ENCODE data around the gene TYMP.

TYMP gene

DNA sequence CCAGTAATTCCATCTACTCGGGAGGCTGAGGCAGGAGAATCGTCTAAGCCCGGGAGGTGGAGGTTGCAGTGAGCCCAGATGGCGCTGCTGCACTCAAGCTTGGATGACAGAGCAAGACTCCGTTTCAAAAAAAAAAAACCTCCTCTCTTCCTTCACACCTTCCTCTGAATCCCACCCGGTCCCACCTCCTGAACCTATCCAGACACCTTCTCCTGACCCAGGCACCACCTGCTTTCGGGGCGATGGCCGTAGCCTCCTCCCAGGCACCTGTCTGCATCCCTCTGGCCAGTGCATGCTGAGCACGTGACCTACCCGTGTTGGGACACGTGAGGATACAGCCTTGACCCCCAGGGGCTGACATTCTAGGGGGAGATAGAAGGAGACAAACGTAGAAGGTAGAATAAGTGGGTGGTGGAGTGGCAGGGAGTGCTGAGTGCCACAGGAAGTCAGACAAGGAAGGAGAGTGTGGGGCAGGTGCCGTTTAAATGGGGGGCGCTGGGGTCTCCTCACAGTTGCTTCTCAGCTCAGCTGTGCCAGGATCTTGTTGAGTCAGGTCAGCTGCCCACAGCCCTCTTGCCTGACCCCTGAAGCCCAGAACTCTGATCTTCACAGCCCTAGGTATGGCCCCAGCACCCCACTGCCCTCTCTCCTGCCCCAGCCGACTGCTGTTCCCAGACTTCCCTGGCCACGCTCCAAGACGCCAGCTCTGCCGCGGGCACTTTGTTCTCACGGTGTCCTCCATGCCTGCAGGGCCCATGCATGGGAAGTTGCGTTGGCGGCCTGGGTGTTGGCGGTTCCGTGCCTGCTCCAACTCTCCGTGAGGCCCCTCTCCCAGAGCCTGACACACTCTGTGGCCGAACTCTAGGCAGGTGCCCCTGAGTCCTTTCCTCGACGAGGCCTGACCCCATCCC, 44.3 kb downstream of the TYMP start:
- H3K36me3 ChIP-seq (ENCODE audit: control insufficient read depth in 2 of 2, insufficient read depth in 1 of 2, low read length in 2 of 2), result no peaks in the 10 kb centered on the region
- ChIA-PET CTCF (interaction anchor here (1.2 to 3.1 kb wide), 2 partner anchors 12 kb away, joined by 5 to 21 read pairs; no protein-coding TSS in a partner anchor), POLR2A (interaction anchor here (0.6 to 2.2 kb wide), 5 partner anchors 12 to 54 kb away, joined by 3 to 8 read pairs (median 4); partner anchors contain the start of genes LMF2 and NCAPH2)
- no peak overlapping the region for H3K4me3 ChIP-seq (ENCODE audit: low read depth, low read length)
- H3K27ac ChIP-seq (ENCODE audit: extremely low read depth, low read depth, low read length), result no peak overlapping the region
- H3K4me1 ChIP-seq (ENCODE audit: control insufficient read depth, insufficient read depth, low read length), result no peaks in the 10 kb centered on the region
- H3K9me3 ChIP-seq (ENCODE audit: control insufficient read depth, insufficient read depth, low read depth, low read length), result no peaks in the 10 kb centered on the region
- peak; percentile 42; the same call in 1 of the 2 replicates for TF ChIP-seq CTCF (tag by site-specific recombination; IDR thresholded peaks at IDR 0.05)
- TF ChIP-seq ZBTB17 (tag by site-specific recombination; IDR thresholded peaks at IDR 0.05), result 0 out of 2 replicates have a peak, but pooled peaks have one; percentile 23
- no peak for TF ChIP-seq ZNF146 (tag by site-specific recombination; IDR thresholded peaks at IDR 0.05)
- TF ChIP-seq ZFHX2 (tag by site-specific recombination; conservative IDR thresholded peaks at IDR 0.05), result 0 out of 2 replicates have a peak, but pooled peaks have one; percentile 8
- TF ChIP-seq ZXDB (tag by site-specific recombination; IDR thresholded peaks at IDR 0.05), result no peak

GRCh38 chr22:50483977-50484853, 45.6 kb downstream of the TYMP start:
- Histone ChIP-seq H3K36me3 (ENCODE audit: control insufficient read depth in 2 of 2, insufficient read depth in 1 of 2, low read length in 2 of 2) (no peaks in the 10 kb centered on the region), H3K4me3 (ENCODE audit: low read depth, low read length) (no peak overlapping the region), H3K4me1 (ENCODE audit: control insufficient read depth, insufficient read depth, low read length) (no peaks in the 10 kb centered on the region), H3K27ac (ENCODE audit: extremely low read depth, low read depth, low read length) (no peak overlapping the region), H3K9me3 (ENCODE audit: control insufficient read depth, insufficient read depth, low read depth, low read length) (no peaks in the 10 kb centered on the region)
- TF ChIP-seq ZNF777 (tag by site-specific recombination; IDR thresholded peaks at IDR 0.05; ENCODE audit: borderline replicate concordance), result no peak
- no peak for TF ChIP-seq ZNF266 (tag by site-specific recombination; IDR thresholded peaks at IDR 0.05; ENCODE audit: low read depth)
- TF ChIP-seq ZNF214 (tag by site-specific recombination; IDR thresholded peaks at IDR 0.05; ENCODE audit: borderline replicate concordance), result no peak
- no peak for TF ChIP-seq KLF16 (tag by site-specific recombination; IDR thresholded peaks at IDR 0.05)
- TF ChIP-seq KLF1 (tag by site-specific recombination; IDR thresholded peaks at IDR 0.05), result peak; percentile 30; the same call in 1 of the 2 replicates
- ChIA-PET CTCF (interaction anchor here (0.6 to 3.1 kb wide), 3 partner anchors 13 to 292 kb away, joined by 3 to 21 read pairs (median 5); no protein-coding TSS in a partner anchor), POLR2A (interaction anchor here (0.6 to 2.2 kb wide), 4 partner anchors 16 to 53 kb away, joined by 3 to 7 read pairs (median 4); partner anchors contain the start of genes LMF2 and NCAPH2)

- Histone ChIP-seq H3K36me3 (ENCODE audit: control insufficient read depth in 2 of 2, insufficient read depth in 1 of 2, low read length in 2 of 2) (no peaks in the 10 kb centered on the region), H3K4me1 (ENCODE audit: control insufficient read depth, insufficient read depth, low read length) (no peaks in the 10 kb centered on the region), H3K4me3 (ENCODE audit: low read depth, low read length) (no peak overlapping the region), H3K9me3 (ENCODE audit: control insufficient read depth, insufficient read depth, low read depth, low read length) (no peaks in the 10 kb centered on the region), H3K27ac (ENCODE audit: extremely low read depth, low read depth, low read length) (no peak overlapping the region)
- ChIA-PET CTCF (interaction anchor here (0.6 to 1.1 kb wide), 3 partner anchors 11 to 291 kb away, joined by 3 to 5 read pairs (median 3); no protein-coding TSS in a partner anchor), POLR2A (interaction anchor here (0.8 to 2.2 kb wide), 2 partner anchors 17 to 24 kb away, joined by 5 to 7 read pairs; partner anchors contain the start of genes LMF2 and NCAPH2)
- no peak for TF ChIP-seq KLF8 (tag by site-specific recombination; IDR thresholded peaks at IDR 0.05)
- no peak for TF ChIP-seq ZNF560 (tag by site-specific recombination; IDR thresholded peaks at IDR 0.05; ENCODE audit: borderline replicate concordance)
- 0 out of 2 replicates have a peak, but pooled peaks have one; percentile 17 for TF ChIP-seq KLF1 (tag by site-specific recombination; IDR thresholded peaks at IDR 0.05)
- TF ChIP-seq ZSCAN30 (tag by site-specific recombination; IDR thresholded peaks at IDR 0.05), result no peak
- TF ChIP-seq ZNF776 (tag by site-specific recombination; IDR thresholded peaks at IDR 0.05; ENCODE audit: borderline replicate concordance), result no peak
- no peak for TF ChIP-seq MZF1 (tag by site-specific recombination; IDR thresholded peaks at IDR 0.05; ENCODE audit: borderline replicate concordance)
Measured at GRCh38 chr22:50483556-50483955, 46.3 kb downstream of the TYMP start.
